ENCODE data around the gene TKTL1. TPM values are rescaled to one million over a fixed set of nuclear protein-coding genes. Genes with fewer than 3 reads are reported as not detected.

Gene TKTL1
- total and polyA plus RNA-seq, 2 of the 8 experiments (the other 6 are each of a cell fraction or from before 2014, with no cell fraction given) = 0.05 TPM; not detected in 1

GRCh38 chrX:154310616-154311536 is 15.3 kb downstream of the TKTL1 start:
- no peak for FAIRE-seq
- H3K23ac ChIP-seq (ENCODE audit: insufficient read length) = no peak overlapping the region
- no peaks in the 10 kb centered on the region for H3K23me2 ChIP-seq (ENCODE audit: low read depth, low read length)
- ChIA-PET CTCF (ENCODE audit: partially characterized antibody) (interaction anchor here (0.6 to 1.6 kb wide), 4 partner anchors 7 to 116 kb away, joined by 4 read pairs; no protein-coding TSS in a partner anchor), POLR2A (ENCODE audit: partially characterized antibody) (no interaction called here)
- H3K14ac ChIP-seq (ENCODE audit: insufficient read length) = no peak overlapping the region
- DNase-seq (ENCODE audit: low read depth in 1 of 2, low spot score in 2 of 2) = no peak
- no peaks in the 10 kb centered on the region for H3K79me2 ChIP-seq (ENCODE audit: control insufficient read depth in 1 of 2, insufficient read depth in 2 of 2, low read length in 2 of 2)
- no peak overlapping the region for H2AK5ac ChIP-seq (ENCODE audit: low read depth, low read length)
- H2BK5ac ChIP-seq (ENCODE audit: low read depth, low read length) = no peak overlapping the region
- H4K20me1 ChIP-seq (replicated peaks in 1 of 2; ENCODE audit: control insufficient read depth in 1 of 2, insufficient read depth in 2 of 2, low read length in 2 of 2) = no peaks in the 10 kb centered on the region
- no peak overlapping the region for H2BK12ac ChIP-seq (ENCODE audit: low read depth, low read length)
- H3K36me3 ChIP-seq (ENCODE audit: control insufficient read depth in 2 of 4, insufficient read depth in 4 of 4, low read length in 3 of 4) = no peaks in the 10 kb centered on the region
- no peak overlapping the region for H2AFZ ChIP-seq (ENCODE audit: low read length)
- H3K4me1 ChIP-seq (replicated peaks in 1 of 4; ENCODE audit: control insufficient read depth in 3 of 4, insufficient read depth in 4 of 4, low read length in 3 of 4) = no peaks in the 10 kb centered on the region
- no peak overlapping the region for H4K5ac ChIP-seq (ENCODE audit: insufficient read length, low read depth, low read length)
- no peak overlapping the region for H3K4me2 ChIP-seq (ENCODE audit: insufficient read depth in 1 of 2, low read depth in 2 of 2, low read length in 2 of 2)
- H3K27me3 ChIP-seq (replicated peaks in 1 of 4; ENCODE audit: control insufficient read depth in 3 of 4, extremely low read depth in 1 of 4, insufficient read depth in 3 of 4, low read length in 3 of 4) = no peaks in the 10 kb centered on the region
- H2BK120ac ChIP-seq (replicated peaks; ENCODE audit: low read depth, low read length) = no peak overlapping the region
- no peaks in the 10 kb centered on the region for H3K9me3 ChIP-seq (ENCODE audit: insufficient read depth in 2 of 2, low read depth in 1 of 2, low read length in 1 of 2)
- WGBS, 2 experiments (ENCODE audit: extremely low coverage in 1 of 2, insufficient coverage in 1 of 2, insufficient read length in 1 of 2, insufficient replicate concordance in 2 of 2, low coverage in 1 of 2, low lambda C conversion rate in 2 of 2, missing lambda C conversion rate in 1 of 2) = 91% methylated on average over 18 of the region's 19 CpGs; no CpG with 5 or more reads in 1 of the 2 experiments
- H3K4me3 ChIP-seq (ENCODE audit: extremely low read depth in 1 of 4, insufficient read depth in 2 of 4, low read depth in 3 of 4, low read length in 4 of 4) = no peak overlapping the region
- 0 out of 2 replicates have a peak overlapping the region, but pooled peaks have one; percentile 25 for H4K8ac ChIP-seq (ENCODE audit: extremely low read depth, insufficient read depth, low read length)
- no peak overlapping the region for H3K9ac ChIP-seq (replicated peaks in 1 of 4; ENCODE audit: extremely low read depth in 1 of 4, low read depth in 3 of 4, low read length in 3 of 4)
- H3K27ac ChIP-seq (ENCODE audit: low read depth, low read length) = no peak overlapping the region
- TF ChIP-seq RXRA (IDR thresholded peaks at IDR 0.05; ENCODE audit: insufficient read depth, low read depth, low read length) = no peak
- no peak for TF ChIP-seq SUZ12 (IDR thresholded peaks at IDR 0.05; ENCODE audit: low read length)
- no peak for TF ChIP-seq CTBP2 (IDR thresholded peaks at IDR 0.05; ENCODE audit: borderline replicate concordance, insufficient read depth, insufficient read length, low read length)
- no peak for TF ChIP-seq CEBPB (IDR thresholded peaks at IDR 0.05; ENCODE audit: low read depth, low read length)
- TF ChIP-seq SIX5 (IDR thresholded peaks at IDR 0.05; ENCODE audit: low read depth, low read length) = no peak
- no peak for TF ChIP-seq SRF (IDR thresholded peaks at IDR 0.05; ENCODE audit: low read depth, low read length)
- no peak overlapping the region for H3K18ac ChIP-seq (ENCODE audit: extremely low read depth, low read length)
- no peak overlapping the region for H2BK15ac ChIP-seq (ENCODE audit: low read length)
- no peaks in the 10 kb centered on the region for H3K79me1 ChIP-seq (ENCODE audit: low read depth, low read length)
- H2BK20ac ChIP-seq (ENCODE audit: low read length) = no peak overlapping the region
- no peak overlapping the region for H3K56ac ChIP-seq (replicated peaks; ENCODE audit: insufficient read length, low read depth, low read length)
- no peak overlapping the region for H4K91ac ChIP-seq (replicated peaks; ENCODE audit: insufficient read length, low read length)
- no peak overlapping the region for H3K4ac ChIP-seq (replicated peaks; ENCODE audit: insufficient read length, low read depth, low read length)
